IMR-90 (cell line): ENCODE measurements around the gene CSAD.

ENCODE experiments used
- CEBPB ChIP-seq: IDR thresholded peaks from 2 replicates; pipeline ENCODE4 v1.6.1; 2012; ENCODE audit warnings: low read depth, low read length, improper control_type of control experiment
- POLR2A ChIP-seq: IDR thresholded peaks from 2 replicates; pipeline ENCODE4 v1.6.1; 2012; ENCODE audit warnings: mild to moderate bottlenecking, low read depth, low read length
- TF ChIP-seq, protein P1 (sequence below): conservative IDR thresholded peaks from 2 replicates; pipeline ENCODE4 v1.5.1; 2012; ENCODE audit warnings: mild to moderate bottlenecking, low read depth, low read length, improper control_type of control experiment

DNA sequence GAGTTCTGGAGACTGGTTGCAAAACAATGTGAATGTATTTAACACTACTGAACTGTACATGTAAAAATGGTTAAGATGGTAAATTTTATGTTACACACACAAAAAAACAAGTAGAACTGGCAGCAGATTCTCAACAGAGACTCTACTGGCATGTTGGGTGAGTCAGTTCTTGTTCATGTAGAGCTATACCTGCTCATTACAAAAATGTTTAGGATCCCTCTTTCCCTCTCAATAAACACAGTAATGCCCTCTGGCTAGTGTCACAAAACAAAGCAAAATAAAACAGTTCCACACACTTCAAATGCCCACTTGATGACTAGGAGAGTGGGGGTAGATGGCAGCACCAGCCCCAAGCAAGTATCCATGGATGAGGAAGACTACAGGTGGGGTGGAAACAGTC is 13.9 kb downstream of the CSAD start:
- TF ChIP-seq POLR2A (no peak), CEBPB (no peak)
- TF ChIP-seq, protein P1, sequence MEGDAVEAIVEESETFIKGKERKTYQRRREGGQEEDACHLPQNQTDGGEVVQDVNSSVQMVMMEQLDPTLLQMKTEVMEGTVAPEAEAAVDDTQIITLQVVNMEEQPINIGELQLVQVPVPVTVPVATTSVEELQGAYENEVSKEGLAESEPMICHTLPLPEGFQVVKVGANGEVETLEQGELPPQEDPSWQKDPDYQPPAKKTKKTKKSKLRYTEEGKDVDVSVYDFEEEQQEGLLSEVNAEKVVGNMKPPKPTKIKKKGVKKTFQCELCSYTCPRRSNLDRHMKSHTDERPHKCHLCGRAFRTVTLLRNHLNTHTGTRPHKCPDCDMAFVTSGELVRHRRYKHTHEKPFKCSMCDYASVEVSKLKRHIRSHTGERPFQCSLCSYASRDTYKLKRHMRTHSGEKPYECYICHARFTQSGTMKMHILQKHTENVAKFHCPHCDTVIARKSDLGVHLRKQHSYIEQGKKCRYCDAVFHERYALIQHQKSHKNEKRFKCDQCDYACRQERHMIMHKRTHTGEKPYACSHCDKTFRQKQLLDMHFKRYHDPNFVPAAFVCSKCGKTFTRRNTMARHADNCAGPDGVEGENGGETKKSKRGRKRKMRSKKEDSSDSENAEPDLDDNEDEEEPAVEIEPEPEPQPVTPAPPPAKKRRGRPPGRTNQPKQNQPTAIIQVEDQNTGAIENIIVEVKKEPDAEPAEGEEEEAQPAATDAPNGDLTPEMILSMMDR, result no peak
